NOMO-1 (cell line): ENCODE data around the gene TNNC2.
"Not testable (repeated sequence)": the region's sequence is repeated elsewhere in the genome, so short reads cannot be mapped to it uniquely, and the experiment has no call there.

ENCODE experiments used
- DNase-seq, 2 experiments: peaks; one replicate each; lab custom pipeline; 2025; ENCODE audit not compliant: unreplicated experiment in 2 of 2; lab: John Stamatoyannopoulos, UW

TNNC2 gene

DNA sequence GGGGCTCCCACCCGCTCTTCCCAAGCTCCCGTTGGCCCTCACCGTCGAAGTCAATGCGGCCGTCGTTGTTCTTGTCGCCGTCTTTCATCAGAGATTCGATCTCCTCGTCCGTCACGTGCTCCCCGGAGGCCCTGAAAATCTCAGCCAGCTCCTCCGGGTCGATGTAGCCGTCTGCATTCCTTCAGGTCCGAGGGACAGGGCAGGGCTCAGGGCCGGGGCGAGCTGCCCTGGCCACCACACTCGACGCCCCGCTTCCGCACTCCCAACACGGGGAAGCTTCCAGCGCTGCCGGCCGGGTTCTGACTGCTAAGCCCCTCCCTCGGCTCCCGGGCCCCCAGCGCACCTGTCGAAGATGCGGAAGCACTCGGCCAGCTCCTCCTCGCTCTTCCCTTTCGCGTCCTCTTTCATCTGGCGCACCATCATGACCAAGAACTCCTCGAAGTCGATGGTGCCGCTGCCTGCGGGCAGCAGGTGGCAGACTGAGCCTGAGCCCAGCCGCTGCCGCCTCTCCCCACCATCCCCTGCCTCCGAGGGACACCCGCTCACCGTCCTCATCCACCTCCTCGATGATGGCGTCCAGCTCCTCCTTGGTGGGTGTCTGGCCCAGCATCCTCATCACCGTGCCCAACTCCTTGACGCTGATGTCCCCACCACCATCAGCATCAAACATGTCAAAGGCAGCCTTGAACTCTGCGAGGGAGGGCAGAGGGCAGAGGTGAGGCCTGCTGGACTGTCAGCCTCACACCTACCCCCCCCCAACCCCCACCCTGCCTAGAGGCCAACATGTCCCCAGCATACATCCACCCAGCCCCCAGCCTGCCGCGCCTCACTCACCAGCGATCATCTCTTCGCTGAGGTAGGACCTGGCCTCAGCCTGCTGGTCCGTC lies 2.9 kb downstream of the TNNC2 start:
- peak; percentile 47 to 51 for DNase-seq

DNA sequence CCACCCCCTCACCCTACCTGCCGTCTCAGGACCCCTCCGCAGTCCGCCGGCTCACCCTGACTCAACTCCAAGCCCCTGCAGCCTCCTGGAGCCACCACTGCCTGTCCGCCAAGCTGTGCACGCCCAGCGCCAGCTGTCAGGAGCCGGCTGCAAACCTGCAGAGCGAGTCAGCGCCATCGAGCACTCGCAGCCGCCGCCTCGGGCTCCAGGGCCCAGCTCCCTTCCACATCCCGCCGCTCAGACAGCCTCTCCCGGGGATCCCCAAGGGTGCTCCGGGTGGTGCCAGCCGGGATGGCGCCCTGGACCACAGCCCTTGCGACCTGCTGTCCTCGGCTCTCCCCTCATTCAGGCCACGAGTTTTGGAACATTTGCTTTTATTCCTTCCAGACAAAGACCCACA lies 4.3 kb downstream of the TNNC2 start:
- no peak for DNase-seq

DNA sequence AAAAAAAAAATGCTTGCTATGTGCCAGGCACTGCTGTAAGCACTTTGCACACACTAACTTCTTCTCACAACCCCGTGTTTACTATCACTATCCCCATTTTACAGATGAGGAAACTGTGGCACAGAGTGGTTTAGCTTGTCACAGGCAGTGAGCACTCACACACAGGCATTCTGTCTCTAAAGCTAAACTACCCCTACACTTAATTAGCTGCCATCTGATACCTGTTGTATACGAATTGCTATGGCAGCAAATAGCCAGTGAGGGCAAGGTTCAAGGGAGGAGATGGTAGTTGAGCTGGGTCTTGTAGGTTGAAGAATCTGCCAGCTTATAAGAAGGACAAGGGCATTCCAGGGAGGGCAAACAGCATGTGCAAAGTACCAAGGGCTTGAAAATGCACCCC lies 5.2 kb downstream of the TNNC2 start:
- DNase-seq = no peak

DNA sequence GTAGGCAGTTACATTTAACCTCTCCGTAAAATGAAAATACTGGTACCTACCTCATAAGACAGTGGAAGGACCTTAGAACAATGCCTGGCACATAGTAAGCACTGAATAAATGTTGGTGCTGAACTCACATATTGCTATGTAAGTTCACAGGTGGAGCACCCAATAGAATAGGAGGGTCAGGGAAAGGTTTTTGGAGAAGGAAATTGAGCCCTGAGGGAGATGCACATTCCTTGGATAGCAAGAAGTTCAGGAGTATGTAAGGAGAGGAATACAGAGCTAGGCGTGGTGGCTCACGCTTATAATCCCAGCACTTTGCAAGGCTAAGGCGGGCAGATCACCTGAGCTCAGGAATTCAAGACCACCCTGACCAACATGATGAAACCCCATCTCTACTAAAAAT lies 7.6 kb downstream of the TNNC2 start:
- no peak for DNase-seq

DNA sequence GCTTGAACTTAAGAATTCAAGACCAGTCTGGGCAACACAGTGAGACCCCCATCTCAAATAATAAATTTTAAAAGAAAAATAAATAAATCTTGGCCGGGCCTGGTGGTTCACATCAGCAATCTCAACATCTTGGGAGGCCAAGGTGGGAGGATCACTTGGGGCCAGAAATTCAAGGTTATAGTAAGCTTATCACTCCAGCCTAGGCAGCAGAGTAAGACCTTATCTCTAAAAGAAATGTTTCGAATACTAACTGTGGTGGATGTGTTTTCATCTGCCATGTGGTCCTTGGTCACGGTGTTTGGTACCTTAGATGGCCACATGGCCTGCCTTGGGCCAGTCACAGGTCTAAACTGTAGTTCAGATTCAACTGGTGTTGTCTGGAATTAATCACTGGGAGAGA lies 8.9 kb downstream of the TNNC2 start:
- DNase-seq = no peak

DNA sequence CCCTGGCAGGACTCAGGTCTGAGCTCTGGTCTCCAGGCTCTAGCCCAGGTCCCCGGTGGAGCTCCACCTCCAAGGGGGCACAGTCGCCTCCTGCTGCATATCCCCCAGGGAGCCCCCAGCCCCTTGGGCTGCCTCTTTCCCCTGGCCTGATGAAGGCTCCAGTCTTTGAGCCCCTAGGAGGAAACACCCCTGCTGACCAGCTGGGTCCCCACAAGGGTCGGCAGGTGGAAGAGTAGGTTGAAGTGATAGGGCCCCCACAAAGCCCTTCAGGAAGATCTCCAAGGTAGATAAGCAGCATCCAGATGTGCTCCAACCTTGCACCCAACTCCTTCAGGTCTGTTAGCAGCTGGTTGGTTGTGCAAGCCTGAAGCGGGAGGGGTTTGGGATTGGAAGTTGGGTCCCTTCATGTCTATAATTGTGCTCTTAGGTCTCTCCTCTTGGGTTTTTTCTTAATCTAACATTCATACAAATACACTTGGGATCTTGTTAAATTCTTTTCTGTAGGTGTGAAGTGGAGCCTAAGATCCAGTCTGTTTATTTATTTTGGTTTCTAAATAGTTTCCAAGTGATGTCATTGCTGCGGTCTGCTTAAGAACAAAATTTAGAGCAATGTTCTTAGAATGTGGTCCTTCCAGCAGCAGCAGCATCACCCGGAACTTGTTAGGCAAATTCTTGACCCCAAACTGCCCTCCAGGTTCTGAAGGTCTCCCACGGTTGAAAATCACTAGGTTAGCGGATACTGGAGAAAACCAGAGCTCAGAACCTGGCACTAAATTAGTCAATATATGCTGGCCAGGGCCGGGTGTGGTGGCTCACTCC lies 9.5 kb downstream of the TNNC2 start:
- DNase-seq = no peak

DNA sequence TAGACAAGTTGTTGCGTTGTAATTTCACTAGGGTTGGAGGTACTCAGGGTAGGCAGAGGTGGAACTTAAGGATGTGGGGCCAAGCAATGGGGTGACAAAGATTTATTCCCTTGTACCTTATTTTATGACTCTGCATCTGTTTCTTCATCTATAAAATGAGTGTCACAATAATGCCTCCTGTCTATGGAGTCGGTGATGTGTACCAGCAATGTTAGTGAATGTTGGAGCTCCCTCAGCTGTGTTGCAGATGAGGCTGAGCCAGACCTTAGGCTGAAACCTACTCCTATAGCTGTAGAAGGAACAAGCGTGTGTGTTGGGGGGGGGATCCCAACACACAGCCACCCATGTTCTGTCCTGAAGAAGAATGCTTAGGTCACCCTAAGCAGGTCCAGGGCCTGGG lies 10.2 kb downstream of the TNNC2 start:
- no peak for DNase-seq

DNA sequence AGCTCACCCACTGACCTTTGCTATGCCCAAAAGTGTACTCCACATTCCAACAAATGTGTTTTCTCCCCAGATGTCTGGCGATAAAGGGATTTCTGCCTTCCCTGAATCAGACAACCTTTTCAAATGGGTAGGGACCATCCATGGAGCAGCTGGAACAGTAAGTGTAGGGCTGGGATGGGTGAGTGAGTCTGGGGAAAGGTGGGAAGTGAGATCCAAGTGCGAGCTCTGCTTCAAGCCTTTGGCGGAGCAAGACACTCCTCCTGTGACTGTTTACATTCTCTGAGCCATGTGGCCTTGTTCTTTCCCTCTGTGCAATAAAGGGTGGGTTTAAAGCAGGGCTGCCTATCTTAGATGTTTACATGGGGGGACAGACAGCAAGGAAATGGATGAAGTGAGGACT lies 12.8 kb downstream of the TNNC2 start:
- no peak for DNase-seq

DNA sequence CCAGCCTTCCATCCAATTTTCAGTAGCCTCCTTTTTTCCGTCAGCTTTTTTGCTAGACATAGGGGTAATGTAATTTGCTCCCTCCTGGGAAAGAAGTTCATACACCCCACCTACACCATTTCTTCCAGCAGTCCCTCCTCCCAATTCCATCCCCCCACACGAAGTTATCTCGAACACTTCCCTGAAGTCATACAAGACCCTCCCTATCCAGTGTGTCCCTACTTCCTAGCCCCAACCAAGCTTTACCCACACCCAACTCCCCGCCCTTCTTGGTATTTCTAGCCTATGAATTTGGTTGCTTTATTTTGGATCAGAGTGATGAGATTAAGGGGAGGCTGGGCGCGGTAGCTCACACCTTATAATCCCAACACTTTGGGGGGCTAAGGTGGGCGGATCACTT lies 13.6 kb downstream of the TNNC2 start:
- DNase-seq = no peak

DNA sequence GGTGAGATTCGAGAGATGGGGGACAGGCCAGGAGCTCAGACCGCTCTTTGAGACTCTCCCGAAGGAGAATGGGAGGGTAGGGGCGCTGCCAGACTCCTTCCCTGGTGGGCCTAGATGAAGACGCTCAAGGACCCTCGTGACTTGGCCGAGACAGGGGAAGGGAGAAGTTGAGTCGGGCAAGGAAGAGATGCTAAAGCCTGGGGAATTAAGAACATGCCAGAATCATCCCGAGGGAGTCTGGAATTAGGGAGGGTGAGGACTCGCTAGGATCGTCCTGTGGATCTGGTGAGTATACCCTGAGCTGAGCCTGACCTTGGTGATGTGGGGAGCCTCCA lies 14.1 kb downstream of the TNNC2 start:
- no peak for DNase-seq

DNA sequence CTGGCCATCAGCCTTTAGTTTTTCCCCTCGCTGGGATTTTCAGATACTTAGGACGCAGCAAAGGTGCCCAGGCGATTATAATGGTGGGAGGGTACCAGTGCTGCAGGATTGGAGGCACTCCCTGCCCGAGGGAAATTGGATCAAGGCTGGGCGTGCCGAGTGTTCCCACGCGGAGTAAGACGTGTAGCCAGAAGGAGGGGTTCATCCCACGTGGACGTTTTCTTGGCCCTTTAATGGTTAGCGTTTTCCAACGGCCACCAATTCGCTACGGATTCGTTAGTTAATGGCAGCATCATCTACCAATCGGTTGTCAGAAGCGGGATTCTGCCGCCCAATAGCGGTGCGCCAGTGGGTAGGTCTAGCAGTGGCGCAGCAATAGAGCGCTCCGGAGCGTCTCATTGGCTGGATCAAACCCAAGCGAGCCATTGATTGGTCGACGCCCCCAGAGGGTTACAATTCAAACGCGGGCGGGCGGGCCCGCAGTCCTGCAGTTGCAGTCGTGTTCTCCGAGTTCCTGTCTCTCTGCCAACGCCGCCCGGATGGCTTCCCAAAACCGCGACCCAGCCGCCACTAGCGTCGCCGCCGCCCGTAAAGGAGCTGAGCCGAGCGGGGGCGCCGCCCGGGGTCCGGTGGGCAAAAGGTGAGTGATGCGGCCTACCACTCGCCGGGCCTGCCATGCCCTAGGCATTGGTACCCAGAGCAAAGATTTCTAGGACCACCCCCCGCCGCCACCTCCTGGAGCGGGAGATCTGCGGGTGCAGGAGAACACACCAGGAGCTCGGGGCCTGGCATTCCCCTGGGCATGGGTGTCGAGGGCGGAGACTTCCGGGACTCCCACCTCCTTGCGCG lies 14.7 kb downstream of the TNNC2 start, which contains the start of gene UBE2C:
Gene UBE2C, plus strand, starts transcription at position 488 of the 849 bp plus-strand sequence. Its CDS starts 52 bp downstream, at position 540.
- DNase-seq = peak; percentile 87 to 90

DNA sequence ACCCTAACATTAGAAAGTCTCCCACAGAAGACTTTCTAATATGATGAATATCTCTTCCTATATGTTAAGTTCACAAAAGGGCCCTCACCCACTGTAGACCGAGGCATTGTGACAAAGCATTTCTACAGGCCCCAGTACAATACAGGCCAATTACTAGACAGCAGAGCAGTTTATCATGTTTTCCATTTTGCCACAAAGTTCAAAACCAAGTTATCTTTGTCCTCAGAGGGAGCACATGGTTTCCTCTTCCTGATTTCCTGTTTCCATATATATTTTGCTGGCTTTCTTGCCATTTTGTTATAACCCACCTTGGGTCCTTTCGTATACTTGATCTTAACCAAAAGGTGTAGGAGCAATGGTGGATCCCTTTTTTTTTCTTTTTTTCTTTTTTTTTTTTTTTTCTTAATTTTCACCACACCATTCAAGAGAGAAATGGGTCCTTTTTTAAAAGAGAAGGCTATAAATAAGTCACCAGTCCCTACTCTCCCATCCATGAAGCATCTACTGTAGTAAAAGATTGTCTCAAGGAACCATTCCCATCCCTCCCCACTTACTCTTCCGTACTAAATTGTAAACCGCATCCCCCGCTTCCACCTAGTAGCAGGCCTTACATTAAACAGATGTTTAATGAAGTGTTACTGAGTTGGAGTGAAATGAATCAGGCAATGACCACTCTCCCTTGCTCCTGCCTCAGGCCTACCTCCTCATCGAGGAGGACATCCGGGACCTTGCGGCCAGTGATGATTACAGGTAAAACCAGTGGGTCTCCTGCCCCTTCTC lies 16.7 kb downstream of the TNNC2 start:
- no peak for DNase-seq

DNA sequence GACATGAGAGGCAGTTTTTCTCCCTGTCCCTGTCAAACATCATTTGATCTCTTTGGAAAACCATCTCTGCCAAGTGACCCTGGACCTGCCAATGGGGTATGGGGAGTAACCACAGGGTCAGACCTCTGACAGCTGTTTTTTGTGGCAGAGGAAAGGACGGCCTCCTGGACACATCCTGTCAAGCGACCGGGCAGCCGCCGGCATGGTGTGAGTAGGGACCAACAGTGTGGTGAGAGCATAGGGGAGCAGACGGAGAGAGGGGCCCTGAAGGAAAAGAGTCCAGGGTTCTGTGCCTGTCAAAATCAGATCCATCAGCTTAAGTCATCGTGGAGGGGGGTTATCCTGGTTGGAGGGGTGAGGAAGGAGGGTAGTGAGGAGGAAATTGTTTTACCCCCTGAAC lies 25.3 kb downstream of the TNNC2 start:
- no peak for DNase-seq

DNA sequence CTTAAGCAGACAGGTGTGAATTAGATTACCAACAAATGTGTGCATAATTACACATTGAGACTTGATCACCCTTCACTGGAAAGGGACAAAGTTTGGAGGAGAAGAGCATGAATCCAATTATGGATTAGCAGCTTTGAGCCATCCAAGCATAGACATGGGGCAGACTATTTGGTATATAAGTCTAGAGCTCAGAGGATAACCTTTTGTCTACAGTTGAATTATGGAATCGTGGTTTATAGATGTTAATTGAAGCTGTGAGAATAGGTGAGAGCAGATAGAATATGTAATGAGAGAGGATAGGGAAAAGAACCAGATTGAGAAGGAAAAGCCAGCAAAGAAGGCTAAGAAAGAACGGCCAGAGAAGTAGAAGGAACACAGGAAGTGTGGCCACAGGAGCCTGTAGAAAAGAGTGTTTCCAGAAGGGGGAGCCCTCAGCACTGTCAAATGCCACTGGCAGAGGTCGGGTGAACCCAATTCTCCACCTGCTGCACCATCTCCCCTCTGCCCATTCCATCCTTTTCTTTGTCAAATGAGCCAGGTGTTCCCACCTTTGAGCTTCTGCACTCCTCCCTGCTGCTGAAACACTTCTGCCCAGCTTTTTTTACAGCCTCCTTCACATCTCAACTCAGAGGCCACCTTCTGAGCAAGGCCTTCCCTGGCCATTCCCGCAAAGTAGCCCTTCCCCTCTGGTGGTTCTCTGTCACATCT lies 28.0 kb downstream of the TNNC2 start:
- DNase-seq = peak; percentile 52 to 64

DNA sequence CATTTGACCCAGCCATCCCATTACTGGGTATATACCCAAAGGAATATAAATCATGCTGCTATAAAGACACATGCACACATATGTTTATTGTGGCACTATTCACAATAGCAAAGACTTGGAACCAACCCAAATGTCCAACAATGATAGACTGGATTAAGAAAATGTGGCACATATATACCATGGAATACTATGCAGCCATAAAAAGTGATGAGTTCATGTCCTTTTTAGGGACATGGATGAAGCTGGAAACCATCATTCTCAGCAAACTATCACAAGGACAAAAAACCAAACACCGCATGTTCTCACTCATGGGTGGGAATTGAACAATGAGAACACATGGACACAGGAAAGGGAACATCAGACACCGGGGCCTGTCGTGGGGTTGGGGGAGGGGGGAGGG lies 29.2 kb downstream of the TNNC2 start:
- DNase-seq = not testable (repeated sequence)

DNA sequence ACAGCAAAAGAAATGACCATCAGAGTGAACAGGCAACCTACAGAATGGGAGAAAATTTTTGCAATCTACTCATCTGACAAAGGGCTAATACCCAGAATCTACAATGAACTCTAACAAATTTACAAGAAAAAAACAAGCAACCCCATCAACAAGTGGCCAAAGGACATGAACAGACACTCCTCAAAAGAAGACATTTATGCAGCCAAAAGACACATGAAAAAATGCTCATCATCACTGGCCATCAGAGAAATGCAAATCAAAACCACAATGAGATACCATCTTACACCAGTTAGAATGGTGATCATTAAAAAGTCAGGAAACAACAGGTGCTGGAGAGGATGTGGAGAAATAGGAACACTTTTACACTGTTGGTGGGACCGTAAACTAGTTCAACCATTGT lies 29.6 kb downstream of the TNNC2 start:
- not testable (repeated sequence) for DNase-seq

DNA sequence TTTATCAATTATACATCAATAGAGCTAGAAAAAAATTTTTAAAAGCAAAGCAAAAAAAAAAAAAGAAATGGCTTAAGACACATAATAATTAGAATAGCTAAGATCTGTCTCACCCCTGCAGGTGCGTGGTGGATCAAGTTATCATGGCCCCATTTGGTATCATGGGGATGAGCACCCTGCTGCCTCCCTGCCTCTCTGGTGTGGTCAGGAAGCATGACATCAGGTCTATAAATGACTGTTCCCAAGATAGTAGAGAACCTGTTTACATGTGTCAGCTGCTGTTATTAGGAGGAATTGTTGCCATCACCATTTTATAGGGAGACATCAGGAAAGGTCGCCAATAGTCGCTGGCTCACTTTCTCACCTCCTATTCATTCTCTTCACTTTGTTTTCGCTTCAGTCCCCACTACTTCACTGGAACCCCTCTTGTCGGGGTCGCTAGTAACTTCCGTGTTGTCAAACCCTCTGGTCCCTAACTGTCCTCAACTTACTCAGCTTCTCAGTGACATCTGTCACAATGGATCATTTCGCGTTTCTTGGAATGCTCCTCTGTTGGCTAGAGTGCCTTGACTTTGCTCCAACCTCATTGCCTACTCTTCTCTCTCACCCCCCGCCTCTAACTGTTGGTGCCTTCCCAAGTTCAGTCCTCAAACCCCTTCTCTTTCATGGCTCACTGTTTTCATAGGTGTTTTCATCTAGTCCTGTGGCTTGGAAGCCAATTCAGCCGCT lies 30.6 kb downstream of the TNNC2 start:
- DNase-seq = no peak

DNA sequence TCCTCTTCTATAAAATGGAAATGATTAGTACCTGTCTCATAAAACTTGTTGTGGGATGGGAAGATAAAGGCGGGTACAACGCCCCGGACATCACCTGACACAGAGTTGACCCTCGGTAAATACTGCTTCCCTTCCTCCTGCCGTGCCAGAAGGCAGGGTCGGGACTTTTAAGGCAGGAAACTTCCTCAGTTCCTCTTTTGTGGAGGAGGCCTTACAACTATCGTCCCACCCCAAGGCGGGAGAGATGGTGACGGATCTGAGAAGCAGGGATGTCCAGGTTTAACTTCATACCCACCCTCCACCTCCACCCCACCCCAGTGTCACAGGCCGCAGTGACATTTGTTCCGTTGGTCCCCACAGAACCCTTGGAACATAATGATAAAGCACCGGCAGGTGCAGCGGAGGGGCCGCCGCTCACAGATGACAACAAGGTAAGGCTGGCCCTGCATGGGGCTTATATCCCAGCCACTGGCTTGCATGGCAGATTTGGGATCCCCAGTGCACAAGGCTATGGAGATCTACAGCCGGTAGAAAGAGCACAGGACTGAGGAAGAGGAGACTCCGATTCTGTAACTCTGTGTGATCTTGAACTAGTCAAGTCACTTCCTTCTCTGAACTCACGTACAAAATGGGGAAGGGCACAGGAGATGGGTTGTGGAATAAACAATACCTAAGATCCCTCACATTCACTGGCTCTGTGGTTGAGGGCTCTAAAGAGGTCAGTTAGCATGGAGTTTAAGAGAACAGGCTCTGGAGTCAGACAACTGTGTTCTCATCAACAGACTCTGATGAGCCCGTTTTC lies 34.6 kb downstream of the TNNC2 start:
- DNase-seq = peak; percentile 64 to 65
